Neuron (in vitro differentiated cells): ENCODE measurements around the gene FGF14.

Experiments used
- H2AFZ ChIP-seq: one replicate; pipeline ENCODE4 v1.6.1; 2013; ENCODE audit warnings: low read depth, mild to moderate bottlenecking, inconsistent platforms, low read length, moderate library complexity
- H3K27me3 ChIP-seq: one replicate; pipeline ENCODE4 v1.6.1; 2013; ENCODE audit warnings: low read length; ENCODE audit not compliant: insufficient read depth
- H3K36me3 ChIP-seq: one replicate; pipeline ENCODE4 v1.6.1; 2013; ENCODE audit warnings: low read length; ENCODE audit not compliant: insufficient read depth
- H3K4me1 ChIP-seq: one replicate; pipeline ENCODE4 v1.6.1; 2013; ENCODE audit warnings: low read length; ENCODE audit not compliant: insufficient read depth
- H3K4me3 ChIP-seq: 2 replicates; pipeline ENCODE4 v1.5.1; 2013; ENCODE audit warnings: mild to moderate bottlenecking, low read length, moderate library complexity
- H3K9me3 ChIP-seq: one replicate; pipeline ENCODE4 v1.6.1; 2013; ENCODE audit warnings: low read length

The FGF14 gene

GRCh38 chr13:101942038-101942437 is 459.8 kb downstream of the FGF14 start:
- H3K27me3 ChIP-seq = no peaks in the 10 kb centered on the region
- peaks cover 3% of the 10 kb centered on the region for H3K4me1 ChIP-seq
- H2AFZ ChIP-seq = no peak overlapping the region
- H3K4me3 ChIP-seq = no peak overlapping the region
- H3K9me3 ChIP-seq = no peaks in the 10 kb centered on the region
- H3K36me3 ChIP-seq = no peaks in the 10 kb centered on the region

DNA sequence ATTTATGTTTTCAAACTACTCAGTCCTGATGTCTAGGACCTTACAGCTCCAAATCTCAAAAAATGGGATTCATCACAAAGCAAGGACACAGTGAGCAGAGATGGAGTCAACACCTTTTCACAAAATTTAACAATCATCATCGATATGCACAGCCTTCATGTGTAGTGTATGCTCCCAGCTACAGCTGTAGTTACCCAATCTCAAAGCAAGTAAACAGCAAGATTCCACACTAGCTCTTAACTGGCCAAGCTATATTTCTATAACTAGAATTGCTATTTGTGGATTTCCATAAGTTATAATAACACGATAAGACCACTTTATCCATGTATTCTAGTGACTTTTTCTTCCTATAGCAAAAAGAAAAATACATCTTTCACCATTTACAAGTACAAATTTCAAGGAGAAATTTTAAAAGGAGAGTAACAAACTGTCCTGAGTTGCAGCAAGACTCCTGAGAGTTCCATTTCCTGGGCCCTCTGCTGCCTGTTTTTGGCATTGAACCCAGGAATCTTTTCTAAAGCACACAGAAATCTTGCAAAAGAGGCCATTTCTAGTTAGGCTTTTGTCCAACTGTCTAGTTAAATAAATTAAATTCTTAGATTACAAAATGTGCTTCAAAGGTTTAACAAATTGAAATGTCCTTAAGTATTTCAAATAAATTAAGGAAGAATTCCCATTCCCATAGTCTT is 460.6 kb downstream of the FGF14 start:
- H3K9me3 ChIP-seq = no peaks in the 10 kb centered on the region
- H2AFZ ChIP-seq = no peak overlapping the region
- no peak overlapping the region for H3K4me3 ChIP-seq
- H3K4me1 ChIP-seq = peaks cover 3% of the 10 kb centered on the region
- no peaks in the 10 kb centered on the region for H3K27me3 ChIP-seq
- H3K36me3 ChIP-seq = no peaks in the 10 kb centered on the region

DNA sequence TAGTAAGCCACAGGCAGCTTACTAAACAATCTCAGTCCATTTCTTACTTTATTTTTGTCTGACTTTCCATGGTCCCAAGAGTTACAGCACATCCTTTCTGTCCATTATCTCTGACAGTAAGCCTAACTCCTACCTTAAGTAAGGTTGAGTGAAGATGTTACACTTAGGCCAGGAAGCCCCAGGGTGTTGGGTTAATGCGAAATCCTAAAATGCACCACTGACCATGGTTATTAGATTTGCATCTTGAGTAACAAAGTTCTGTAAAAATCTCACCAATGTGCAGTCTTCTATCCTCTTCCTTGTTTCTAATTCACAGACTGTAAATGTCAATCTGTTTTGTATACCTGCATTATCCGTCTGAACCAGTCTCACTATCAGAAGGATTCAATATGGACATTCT is 462.5 kb downstream of the FGF14 start:
- Histone ChIP-seq H3K36me3 (no peaks in the 10 kb centered on the region), H3K4me1 (peaks cover 3% of the 10 kb centered on the region), H3K27me3 (no peaks in the 10 kb centered on the region), H3K4me3 (no peak overlapping the region), H3K9me3 (no peaks in the 10 kb centered on the region), H2AFZ (no peak overlapping the region)

DNA sequence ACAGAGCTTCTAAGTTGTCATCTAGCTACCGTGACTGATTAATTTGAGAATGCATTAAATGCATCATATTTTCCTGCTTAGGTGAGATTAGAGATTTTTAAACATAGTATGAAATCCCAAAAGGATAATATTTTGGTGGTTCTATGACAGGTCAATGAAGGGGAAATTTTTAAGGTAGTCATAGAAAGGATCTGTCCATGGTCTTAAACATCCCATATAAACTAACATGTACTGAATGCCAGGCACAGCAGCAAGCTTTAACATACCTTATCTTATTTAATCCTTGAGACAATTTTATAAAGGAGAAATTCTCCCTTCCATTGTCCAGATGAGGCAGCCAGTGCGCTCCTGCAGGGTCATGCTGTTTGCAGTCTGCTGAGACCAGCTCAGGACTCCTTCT is 466.0 kb downstream of the FGF14 start:
- Histone ChIP-seq H3K27me3 (no peaks in the 10 kb centered on the region), H3K36me3 (no peaks in the 10 kb centered on the region), H3K9me3 (no peaks in the 10 kb centered on the region), H3K4me3 (no peak overlapping the region), H3K4me1 (no peaks in the 10 kb centered on the region), H2AFZ (no peak overlapping the region)

GRCh38 chr13:101931186-101931585 is 470.7 kb downstream of the FGF14 start:
- Histone ChIP-seq H3K4me3 (no peak overlapping the region), H3K4me1 (no peaks in the 10 kb centered on the region), H3K9me3 (no peaks in the 10 kb centered on the region), H2AFZ (no peak overlapping the region), H3K27me3 (peaks cover under 1% of the 10 kb centered on the region), H3K36me3 (no peaks in the 10 kb centered on the region)

DNA sequence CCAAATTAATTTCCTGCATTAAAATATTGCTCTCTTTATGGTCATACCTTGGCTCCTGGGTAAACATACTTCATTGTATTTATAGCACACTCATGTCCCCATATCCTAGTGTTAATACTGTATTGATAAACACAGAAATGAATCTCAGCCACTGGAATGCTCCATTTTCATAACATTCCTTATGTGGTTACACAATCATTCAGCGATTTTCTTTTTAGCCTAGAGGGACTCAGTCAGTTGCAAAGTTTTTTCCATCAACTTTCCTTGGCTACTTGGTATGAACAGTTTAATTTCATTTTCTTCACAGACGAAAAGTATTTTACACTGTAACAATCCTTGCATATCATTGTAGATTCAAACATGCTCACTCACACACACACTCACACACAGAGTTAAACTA is 471.5 kb downstream of the FGF14 start:
- Histone ChIP-seq H3K27me3 (peaks cover 5% of the 10 kb centered on the region), H3K4me3 (no peak overlapping the region), H2AFZ (no peak overlapping the region), H3K36me3 (no peaks in the 10 kb centered on the region), H3K9me3 (no peaks in the 10 kb centered on the region), H3K4me1 (no peaks in the 10 kb centered on the region)

DNA sequence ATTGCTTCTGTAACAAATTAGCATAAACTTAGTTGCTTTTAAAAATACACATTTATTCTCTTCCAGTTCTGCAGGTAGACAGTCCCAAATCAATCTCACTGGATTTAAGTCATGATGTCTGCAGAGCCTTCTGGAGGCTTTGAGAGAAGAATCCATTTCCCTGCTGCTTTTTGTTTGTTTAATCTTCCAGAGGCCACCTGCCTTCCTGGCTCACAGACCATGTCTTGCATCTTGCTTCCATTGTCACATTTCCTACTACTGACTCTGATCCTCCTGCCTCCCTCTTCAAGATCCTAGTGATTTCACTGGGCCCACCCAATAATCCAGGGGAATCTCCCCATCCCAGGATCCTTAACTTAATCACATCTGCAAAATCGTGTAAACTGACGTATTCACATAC is 476.1 kb downstream of the FGF14 start:
- H2AFZ ChIP-seq = no peak overlapping the region
- peaks cover 5% of the 10 kb centered on the region for H3K27me3 ChIP-seq
- H3K9me3 ChIP-seq = no peaks in the 10 kb centered on the region
- no peaks in the 10 kb centered on the region for H3K36me3 ChIP-seq
- no peak overlapping the region for H3K4me3 ChIP-seq
- no peaks in the 10 kb centered on the region for H3K4me1 ChIP-seq

DNA sequence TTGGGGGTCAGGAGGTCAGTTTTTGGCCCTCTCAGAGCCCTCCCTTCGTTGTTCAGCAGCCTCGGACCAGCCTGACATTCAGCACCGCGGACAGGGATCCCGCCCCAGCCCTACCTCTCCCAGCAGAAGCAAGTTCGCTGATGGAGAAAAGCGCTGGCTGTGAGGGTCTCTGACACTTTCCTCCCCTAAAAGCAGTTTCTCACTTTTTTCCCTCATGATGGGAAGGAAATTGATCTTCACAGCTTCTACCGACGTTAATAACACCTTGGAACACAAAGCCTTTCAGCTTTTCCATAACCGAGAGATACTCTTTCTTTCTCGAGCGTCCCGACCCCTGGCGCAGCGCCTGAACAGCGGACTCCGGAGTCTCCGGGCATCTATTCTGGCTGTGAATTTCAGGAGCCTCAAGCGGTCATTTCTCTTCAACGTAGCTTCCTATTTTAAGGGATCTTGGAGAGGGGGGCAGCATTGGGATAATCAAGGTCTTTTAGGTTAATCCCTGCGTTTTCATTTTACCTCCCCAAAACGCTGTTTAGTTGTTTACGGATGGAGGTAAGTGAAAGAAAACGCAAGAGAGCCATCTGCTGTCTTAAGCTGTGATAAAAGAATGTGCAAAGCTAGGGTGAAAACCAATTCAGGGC is 482.2 kb downstream of the FGF14 start:
- Histone ChIP-seq H3K4me1 (peaks cover 31% of the 10 kb centered on the region), H3K27me3 (peaks cover 35% of the 10 kb centered on the region), H3K36me3 (no peaks in the 10 kb centered on the region), H3K4me3 (peak overlapping the region; percentile 36), H2AFZ (no peak overlapping the region), H3K9me3 (no peaks in the 10 kb centered on the region)

GRCh38 chr13:101917833-101918661 is 483.8 kb downstream of the FGF14 start:
- H3K4me3 ChIP-seq = peak overlapping the region; percentile 45
- no peak overlapping the region for H2AFZ ChIP-seq
- H3K27me3 ChIP-seq = peaks cover 41% of the 10 kb centered on the region
- H3K36me3 ChIP-seq = no peaks in the 10 kb centered on the region
- H3K4me1 ChIP-seq = peaks cover 31% of the 10 kb centered on the region
- no peaks in the 10 kb centered on the region for H3K9me3 ChIP-seq

DNA sequence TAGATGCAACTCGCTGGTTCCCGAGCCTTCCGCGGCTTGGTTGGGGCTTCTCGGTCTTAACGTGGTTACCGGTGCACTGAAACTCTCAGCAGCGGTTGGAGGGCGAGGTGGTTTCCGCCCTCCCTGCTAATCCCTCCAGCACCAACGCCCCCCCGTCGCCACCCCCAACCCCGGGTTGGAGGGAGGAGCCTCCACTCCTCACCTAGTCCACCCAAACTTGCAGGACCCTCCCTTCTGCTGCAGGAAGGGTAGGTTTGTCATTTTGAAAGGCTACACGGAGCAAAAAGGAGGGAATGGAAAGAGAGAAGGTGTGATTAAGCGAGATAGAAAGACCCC is 484.4 kb downstream of the FGF14 start:
- Histone ChIP-seq H3K4me3 (peak overlapping the region; percentile 45), H2AFZ (no peak overlapping the region), H3K27me3 (peaks cover 42% of the 10 kb centered on the region), H3K9me3 (no peaks in the 10 kb centered on the region), H3K4me1 (peaks cover 31% of the 10 kb centered on the region), H3K36me3 (no peaks in the 10 kb centered on the region)

DNA sequence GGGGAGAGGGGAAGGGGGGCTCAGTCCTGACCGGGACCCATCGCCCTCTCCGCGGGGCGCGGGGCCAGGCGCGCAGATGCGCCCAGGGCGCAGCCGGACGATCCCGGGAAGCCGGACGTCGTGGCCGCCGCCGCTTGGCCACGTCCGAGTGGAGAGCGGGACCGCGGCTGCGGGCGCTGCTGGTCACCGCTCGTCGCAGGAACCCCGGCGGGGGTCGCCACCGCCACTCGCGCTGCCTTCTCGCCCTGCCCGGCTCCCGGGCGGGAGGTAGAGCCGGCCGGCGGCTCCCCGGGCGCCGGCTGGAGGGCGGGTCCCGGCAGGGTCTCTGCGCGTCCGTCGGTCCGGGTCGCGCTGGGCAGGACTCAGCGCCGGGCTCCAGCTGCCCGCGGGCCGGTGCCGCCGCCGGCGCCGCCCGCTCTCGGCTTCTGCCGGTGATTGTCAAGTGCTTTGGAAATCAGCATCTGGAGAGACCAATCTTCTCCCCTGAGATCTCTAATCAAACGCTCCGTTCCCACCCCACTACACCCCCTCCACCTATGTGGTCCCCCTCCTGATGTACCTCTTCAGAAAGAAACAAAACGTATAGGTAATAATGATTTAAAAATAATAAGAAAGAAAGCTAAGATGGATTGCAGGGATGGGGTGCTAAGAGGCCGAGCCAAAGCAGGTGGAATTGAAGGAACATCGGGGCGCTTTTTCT is 484.9 kb downstream of the FGF14 start:
- H3K4me1 ChIP-seq = peaks cover 31% of the 10 kb centered on the region
- H3K9me3 ChIP-seq = no peaks in the 10 kb centered on the region
- peak overlapping the region; percentile 88 for H2AFZ ChIP-seq
- H3K27me3 ChIP-seq = peaks cover 42% of the 10 kb centered on the region
- peak overlapping the region; percentile 45 for H3K4me3 ChIP-seq
- no peaks in the 10 kb centered on the region for H3K36me3 ChIP-seq

DNA sequence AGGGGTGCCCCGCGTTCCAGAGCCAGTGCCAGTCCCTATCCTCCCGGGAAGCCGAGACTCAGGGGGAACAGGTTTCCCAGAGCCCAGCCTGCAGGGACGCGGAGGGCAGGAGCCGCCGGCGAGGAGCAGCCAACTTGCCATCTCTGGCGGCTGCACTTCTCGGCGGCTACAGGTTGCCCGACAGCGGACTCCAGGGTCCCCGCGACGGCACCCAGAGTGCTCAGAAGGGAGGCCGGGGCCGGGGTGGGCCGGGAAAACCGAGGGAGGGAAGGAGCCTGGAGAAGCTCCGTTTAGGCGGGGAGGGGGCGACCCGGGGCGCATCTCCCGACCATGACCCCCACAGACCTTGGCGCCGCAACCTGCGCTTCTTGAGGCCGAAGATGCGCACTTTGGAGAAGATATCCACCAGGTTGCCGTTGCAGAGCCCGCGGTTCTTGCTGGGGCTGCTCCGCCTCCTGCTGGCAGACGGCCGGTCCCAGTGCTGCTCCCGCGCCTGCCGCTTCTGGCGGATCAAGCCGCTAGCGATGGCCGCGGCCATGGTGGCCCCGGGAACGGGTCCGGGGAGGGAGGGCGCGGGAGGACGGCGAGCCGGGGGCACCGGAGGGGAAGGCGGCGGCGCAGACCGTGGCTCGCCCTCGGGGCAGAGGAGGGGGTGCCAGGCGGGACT is 485.6 kb downstream of the FGF14 start:
- Histone ChIP-seq H3K36me3 (no peaks in the 10 kb centered on the region), H3K4me1 (peaks cover 31% of the 10 kb centered on the region), H2AFZ (peak overlapping the region; percentile 88), H3K9me3 (no peaks in the 10 kb centered on the region), H3K27me3 (peaks cover 42% of the 10 kb centered on the region), H3K4me3 (peak overlapping the region; percentile 45)
